22Rv1 (cell line): ENCODE measurements around the gene MPV17.
"Not testable (repeated sequence)": the region's sequence is repeated elsewhere in the genome, so short reads cannot be mapped to it uniquely, and the experiment has no call there.

Source experiments
- H3K27ac ChIP-seq: fragments of 450-650 bp; 2 replicates; pipeline ENCODE4 v1.5.1; 2017
- CTCF ChIP-seq: fragments of 450-650 bp; IDR thresholded peaks from 2 replicates; pipeline ENCODE4 v1.5.1; 2017; ENCODE audit warnings: mild to moderate bottlenecking
- ZFX ChIP-seq: fragments of 450-650 bp; IDR thresholded peaks from 2 replicates; pipeline ENCODE4 v1.6.1; 2017; ENCODE audit warnings: antibody characterized with exemption, borderline replicate concordance

MPV17 gene

DNA sequence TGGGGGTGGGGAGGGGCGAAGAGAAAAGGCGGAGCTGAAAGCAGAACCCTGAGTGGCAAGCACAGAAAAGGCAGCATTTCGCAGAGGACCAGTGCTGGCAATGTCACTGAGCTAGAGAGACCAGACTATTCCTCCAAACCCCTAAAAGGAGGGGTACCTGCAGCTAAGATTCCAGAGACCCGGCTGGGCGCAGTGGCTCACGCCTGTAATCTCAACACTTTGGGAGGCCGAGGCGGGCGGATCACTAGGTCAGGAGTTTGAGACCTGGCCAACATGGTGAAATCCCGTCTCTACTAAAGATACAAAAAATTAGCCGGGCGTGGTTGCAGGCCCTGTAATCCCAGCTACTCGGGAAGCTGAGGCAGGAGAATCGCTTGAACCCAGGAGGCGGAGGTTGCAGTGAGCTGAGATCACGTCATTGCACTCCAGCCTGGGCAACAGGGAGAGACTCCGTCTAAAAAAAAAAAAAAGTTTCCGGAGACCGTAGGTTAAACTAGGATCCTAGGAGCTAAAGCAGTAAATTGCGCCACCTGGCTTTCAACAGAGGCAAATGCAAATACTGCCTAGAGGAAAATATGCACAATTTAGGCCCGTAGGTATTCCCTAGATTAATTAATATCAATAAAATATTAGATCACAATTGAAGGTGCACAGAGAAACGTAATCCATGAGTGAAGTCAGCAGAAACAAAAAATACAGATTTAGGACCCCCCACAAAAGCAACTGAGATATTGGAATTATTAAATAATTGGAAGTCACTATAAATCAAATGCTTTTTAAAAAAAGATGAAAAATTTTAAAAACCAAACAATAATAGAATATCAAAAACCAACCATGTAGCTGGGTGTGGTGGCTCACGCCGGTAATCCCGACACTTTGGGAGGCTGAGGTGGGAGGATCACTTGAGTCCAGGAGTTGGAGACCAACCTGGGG lies 19.5 kb downstream of the MPV17 start:
- H3K27ac ChIP-seq: peak overlapping the region; percentile 46
- TF ChIP-seq CTCF (peak; percentile 95), ZFX (no peak)

DNA sequence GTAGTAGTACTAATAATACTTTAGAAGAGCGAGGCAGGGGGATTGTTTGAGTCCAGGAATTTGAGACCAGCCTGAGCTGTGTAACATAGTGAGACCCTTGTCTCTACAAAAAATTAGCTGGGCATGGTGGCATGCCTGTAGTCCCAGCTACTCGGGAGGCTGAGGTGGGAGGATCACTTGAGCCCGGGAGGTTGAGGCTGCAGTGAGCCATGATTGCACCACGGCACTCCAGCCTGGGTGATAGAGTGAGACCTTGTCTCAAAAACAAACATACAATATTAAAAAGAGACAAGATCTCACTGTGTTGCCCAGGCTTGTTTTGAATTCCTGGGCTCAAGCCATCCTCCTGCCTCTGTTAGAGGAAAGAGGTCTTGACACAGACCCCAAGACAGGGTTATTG lies 22.3 kb downstream of the MPV17 start:
- H3K27ac ChIP-seq: not testable (repeated sequence)

GRCh38 chr2:27298391-27299080 lies 24.4 kb downstream of the MPV17 start:
- no peak overlapping the region for H3K27ac ChIP-seq
- TF ChIP-seq ZFX: no peak

DNA sequence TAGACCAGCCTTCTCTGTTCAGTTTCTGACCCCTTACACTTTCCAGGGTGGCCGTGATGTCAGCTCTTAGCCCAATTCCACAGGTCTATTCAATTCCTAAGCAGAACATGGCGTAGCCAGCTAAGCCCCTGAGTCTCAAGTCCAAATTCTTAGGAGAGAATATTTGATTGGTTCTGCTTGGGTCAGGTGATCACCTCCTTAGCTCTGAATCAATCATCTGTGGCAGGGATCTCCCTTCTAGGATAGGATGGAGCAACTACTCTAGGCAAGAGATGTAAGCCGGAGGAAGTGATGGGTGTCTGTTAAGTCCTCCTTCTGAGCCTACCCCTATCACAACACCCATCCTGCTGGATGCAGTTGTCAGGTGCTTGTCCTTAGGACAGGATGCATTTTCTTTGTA lies 25.7 kb downstream of the MPV17 start:
- no peak overlapping the region for H3K27ac ChIP-seq
- TF ChIP-seq ZFX (no peak), CTCF (no peak)

DNA sequence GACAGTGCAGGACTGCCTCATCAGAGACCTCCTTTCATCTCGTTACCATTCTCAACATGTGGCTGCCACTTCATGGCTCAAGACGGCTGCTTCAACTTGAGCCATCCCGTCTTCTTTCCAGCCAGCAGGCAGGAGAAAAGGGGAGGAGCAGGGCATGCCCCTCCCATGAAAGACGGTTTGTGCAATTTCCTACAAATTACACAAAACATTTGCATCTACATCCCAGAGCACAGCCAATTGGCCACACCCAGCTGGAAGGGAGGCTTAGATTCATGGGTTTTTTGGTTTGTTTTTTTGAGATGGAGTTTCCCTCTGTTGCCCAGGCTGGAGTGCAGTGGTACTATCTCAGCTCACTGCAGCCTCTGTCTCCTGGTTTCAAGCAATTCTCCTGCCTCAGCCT lies 26.4 kb downstream of the MPV17 start:
- H3K27ac ChIP-seq: no peak overlapping the region
- no peak for TF ChIP-seq ZFX
- TF ChIP-seq CTCF: no peak

GRCh38 chr2:27294928-27295327 lies 28.0 kb downstream of the MPV17 start:
- TF ChIP-seq ZFX (no peak), CTCF (no peak)
- no peak overlapping the region for H3K27ac ChIP-seq

GRCh38 chr2:27291865-27292264 lies 31.0 kb downstream of the MPV17 start:
- H3K27ac ChIP-seq: no peak overlapping the region
- no peak for TF ChIP-seq ZFX
- TF ChIP-seq CTCF: peak; percentile 43

- TF ChIP-seq ZFX (no peak), CTCF (no peak)
- H3K27ac ChIP-seq: no peak overlapping the region
These were observed 32.3 kb downstream of the MPV17 start for GRCh38 chr2:27290549-27290948.
